ENCODE data around the gene RALGPS1.

The RALGPS1 gene

GRCh38 chr9:127248241-127248640 lies 333.7 kb downstream of the RALGPS1 start:
- H3K4me1 ChIP-seq (ENCODE audit: insufficient read depth, poor library complexity, severe bottlenecking): no peaks in the 10 kb centered on the region
- no peaks in the 10 kb centered on the region for H3K36me3 ChIP-seq (ENCODE audit: low read depth)
- ATAC-seq (ENCODE audit: low read depth): no peak
- no peak overlapping the region for H3K4me3 ChIP-seq (ENCODE audit: severe bottlenecking)
- H3K27me3 ChIP-seq (ENCODE audit: insufficient read depth, poor library complexity, severe bottlenecking): no peaks in the 10 kb centered on the region
- no peak for DNase-seq (ENCODE audit: low spot score)
- H3K9me3 ChIP-seq (ENCODE audit: severe bottlenecking): no peaks in the 10 kb centered on the region
- no peak for TF ChIP-seq CTCF (IDR thresholded peaks at IDR 0.05; ENCODE audit: poor library complexity, severe bottlenecking)
- no peak overlapping the region for H3K27ac ChIP-seq (ENCODE audit: poor library complexity, severe bottlenecking)

GRCh38 chr9:127249877-127250276 lies 335.3 kb downstream of the RALGPS1 start:
- H3K27ac ChIP-seq (ENCODE audit: poor library complexity, severe bottlenecking): no peak overlapping the region
- DNase-seq (ENCODE audit: low spot score): no peak
- no peaks in the 10 kb centered on the region for H3K36me3 ChIP-seq (ENCODE audit: low read depth)

GRCh38 chr9:127250896-127251391 lies 336.4 kb downstream of the RALGPS1 start:
- no peaks in the 10 kb centered on the region for H3K9me3 ChIP-seq (ENCODE audit: severe bottlenecking)
- TF ChIP-seq CTCF (IDR thresholded peaks at IDR 0.05; ENCODE audit: poor library complexity, severe bottlenecking): no peak
- no peak overlapping the region for H3K4me3 ChIP-seq (ENCODE audit: severe bottlenecking)
- no peaks in the 10 kb centered on the region for H3K4me1 ChIP-seq (ENCODE audit: insufficient read depth, poor library complexity, severe bottlenecking)
- H3K27ac ChIP-seq (ENCODE audit: poor library complexity, severe bottlenecking): no peak overlapping the region
- H3K36me3 ChIP-seq (ENCODE audit: low read depth): no peaks in the 10 kb centered on the region
- ATAC-seq (ENCODE audit: low read depth): no peak
- DNase-seq (ENCODE audit: low spot score): no peak
- H3K27me3 ChIP-seq (ENCODE audit: insufficient read depth, poor library complexity, severe bottlenecking): no peaks in the 10 kb centered on the region

More at GRCh38 chr9:127249877-127250276, 335.3 kb downstream of the RALGPS1 start:
- no peak for TF ChIP-seq CTCF (IDR thresholded peaks at IDR 0.05; ENCODE audit: poor library complexity, severe bottlenecking)
- no peaks in the 10 kb centered on the region for H3K4me1 ChIP-seq (ENCODE audit: insufficient read depth, poor library complexity, severe bottlenecking)
- H3K4me3 ChIP-seq (ENCODE audit: severe bottlenecking): no peak overlapping the region
- ATAC-seq (ENCODE audit: low read depth): no peak
- H3K9me3 ChIP-seq (ENCODE audit: severe bottlenecking): no peaks in the 10 kb centered on the region
- no peaks in the 10 kb centered on the region for H3K27me3 ChIP-seq (ENCODE audit: insufficient read depth, poor library complexity, severe bottlenecking)

GRCh38 chr9:127252410-127253318 lies 338.1 kb downstream of the RALGPS1 start:
- no peaks in the 10 kb centered on the region for H3K27me3 ChIP-seq (ENCODE audit: insufficient read depth, poor library complexity, severe bottlenecking)
- ATAC-seq (ENCODE audit: low read depth) (no peak), DNase-seq (ENCODE audit: low spot score) (no peak)
- no peak overlapping the region for H3K27ac ChIP-seq (ENCODE audit: poor library complexity, severe bottlenecking)
- no peak for TF ChIP-seq CTCF (IDR thresholded peaks at IDR 0.05; ENCODE audit: poor library complexity, severe bottlenecking)
- H3K4me1 ChIP-seq (ENCODE audit: insufficient read depth, poor library complexity, severe bottlenecking): no peaks in the 10 kb centered on the region
- H3K9me3 ChIP-seq (ENCODE audit: severe bottlenecking): no peaks in the 10 kb centered on the region
- H3K36me3 ChIP-seq (ENCODE audit: low read depth): no peaks in the 10 kb centered on the region
- H3K4me3 ChIP-seq (ENCODE audit: severe bottlenecking): no peak overlapping the region

- no peak for DNase-seq (ENCODE audit: low spot score)
- no peak overlapping the region for H3K4me3 ChIP-seq (ENCODE audit: severe bottlenecking)
- H3K27ac ChIP-seq (ENCODE audit: poor library complexity, severe bottlenecking): no peak overlapping the region
- no peaks in the 10 kb centered on the region for H3K36me3 ChIP-seq (ENCODE audit: low read depth)
- TF ChIP-seq CTCF (IDR thresholded peaks at IDR 0.05; ENCODE audit: poor library complexity, severe bottlenecking): no peak
- no peaks in the 10 kb centered on the region for H3K9me3 ChIP-seq (ENCODE audit: severe bottlenecking)
- H3K4me1 ChIP-seq (ENCODE audit: insufficient read depth, poor library complexity, severe bottlenecking): no peaks in the 10 kb centered on the region
- H3K27me3 ChIP-seq (ENCODE audit: insufficient read depth, poor library complexity, severe bottlenecking): no peaks in the 10 kb centered on the region
- no peak for ATAC-seq (ENCODE audit: low read depth)
These were observed 338.9 kb downstream of the RALGPS1 start for GRCh38 chr9:127253446-127253845.
